ENCODE measurements around the gene GPC5. TPM values are rescaled to one million over a fixed set of nuclear protein-coding genes. Genes with fewer than 3 reads are reported as not detected.
A peak's percentile ranks its signal among the peaks of the same experiment; 100 is the strongest.

The GPC5 gene
- total and polyA plus RNA-seq, 9 of the 15 experiments (the other 6 are each of a cell fraction or from before 2014, with no cell fraction given), result 0.18 to 0.27 TPM; not detected in 7

- in situ Hi-C loops (cut with MboI), result no loop called here
- no TSS peak for BruUV-seq (replicated peaks)
- WGBS (ENCODE audit: insufficient coverage, low coverage, missing lambda C conversion rate), result under 1% methylated on average over 4 of the region's 4 CpGs
- intact Hi-C loops (cut with micrococcal nuclease), result no loop called here
- Histone ChIP-seq H3K79me2 (ENCODE audit: control insufficient read depth, insufficient read depth, low read length) (no peaks in the 10 kb centered on the region), H2AFZ (ENCODE audit: low read depth, low read length) (no peak overlapping the region), H4K20me1 (replicated peaks; ENCODE audit: control insufficient read depth, insufficient read depth, low read length) (no peaks in the 10 kb centered on the region), H3K9ac (ENCODE audit: insufficient read depth in 1 of 2, low read depth in 2 of 2, low read length in 2 of 2) (no peak overlapping the region), H3K27ac (ENCODE audit: extremely low read depth, low read depth, low read length) (no peak overlapping the region), H3K4me3 (no peak overlapping the region), H3K36me3 (ENCODE audit: control insufficient read depth, insufficient read depth, low read length) (no peaks in the 10 kb centered on the region), H3K4me1 (replicated peaks in 1 of 2; ENCODE audit: control insufficient read depth in 2 of 2, insufficient read depth in 2 of 2, low read length in 2 of 2) (no peaks in the 10 kb centered on the region), H3K27me3 (ENCODE audit: control insufficient read depth in 2 of 2, insufficient read depth in 2 of 2, low read length in 2 of 2) (no peaks in the 10 kb centered on the region), H3K9me1 (ENCODE audit: control insufficient read depth, insufficient read depth, low read length) (no peaks in the 10 kb centered on the region), H3K4me2 (ENCODE audit: insufficient read depth, low read length) (no peak overlapping the region), H3K9me3 (replicated peaks; ENCODE audit: control insufficient read depth, insufficient read depth, low read depth, low read length) (no peaks in the 10 kb centered on the region; the same call in 1 of the 2 replicates)
- ATAC-seq (no peak), DNase-seq (ENCODE audit: extremely low read depth in 1 of 4, low spot score in 3 of 4) (no peak), FAIRE-seq (no peak)
- ChIA-PET CTCF (ENCODE audit: low intra/inter-chr PET ratio) (interaction anchor here (0.6 kb wide), 1 partner anchor 1286 kb away, joined by 3 read pairs; no protein-coding TSS in a partner anchor), POLR2A (no interaction called here)
- no peak for TF ChIP-seq CREB1 (IDR thresholded peaks at IDR 0.05)
- TF ChIP-seq CREB1 (CRISPR knock-in tag; IDR thresholded peaks at IDR 0.05), result no peak
- 0 out of 2 replicates have a peak, but pooled peaks have one; percentile 35 for TF ChIP-seq TFAM (CRISPR knock-in tag; conservative IDR thresholded peaks at IDR 0.05)
These were observed 166.0 kb downstream of the GPC5 start for GRCh38 chr13:91564396-91564795.

- intact Hi-C loops (cut with micrococcal nuclease), result no loop called here
- Histone ChIP-seq H3K36me3 (ENCODE audit: control insufficient read depth, insufficient read depth, low read length) (no peaks in the 10 kb centered on the region), H3K9me3 (replicated peaks; ENCODE audit: control insufficient read depth, insufficient read depth, low read depth, low read length) (no peaks in the 10 kb centered on the region; the same call in 1 of the 2 replicates), H2AFZ (ENCODE audit: low read depth, low read length) (no peak overlapping the region), H3K9ac (ENCODE audit: insufficient read depth in 1 of 2, low read depth in 2 of 2, low read length in 2 of 2) (no peak overlapping the region), H3K4me2 (ENCODE audit: insufficient read depth, low read length) (no peak overlapping the region), H3K79me2 (ENCODE audit: control insufficient read depth, insufficient read depth, low read length) (no peaks in the 10 kb centered on the region), H4K20me1 (replicated peaks; ENCODE audit: control insufficient read depth, insufficient read depth, low read length) (no peaks in the 10 kb centered on the region), H3K27me3 (ENCODE audit: control insufficient read depth in 2 of 2, insufficient read depth in 2 of 2, low read length in 2 of 2) (no peaks in the 10 kb centered on the region), H3K27ac (ENCODE audit: extremely low read depth, low read depth, low read length) (no peak overlapping the region), H3K9me1 (ENCODE audit: control insufficient read depth, insufficient read depth, low read length) (no peaks in the 10 kb centered on the region), H3K4me3 (no peak overlapping the region), H3K4me1 (replicated peaks in 1 of 2; ENCODE audit: control insufficient read depth in 2 of 2, insufficient read depth in 2 of 2, low read length in 2 of 2) (no peaks in the 10 kb centered on the region)
- no TSS peak for BruUV-seq (replicated peaks)
- TF ChIP-seq TGIF2 (CRISPR knock-in tag; IDR thresholded peaks at IDR 0.05) (0 out of 2 replicates have a peak, but pooled peaks have one; percentile 10), NFYB (IDR thresholded peaks at IDR 0.05; ENCODE audit: extremely low read depth, insufficient read length) (no peak)
- no peak for FAIRE-seq
- no peak for ATAC-seq
- CTCF ChIA-PET (ENCODE audit: low intra/inter-chr PET ratio), result no interaction called here
- in situ Hi-C loops (cut with MboI), result no loop called here
- WGBS (ENCODE audit: insufficient coverage, low coverage, missing lambda C conversion rate), result 7% methylated on average over 5 of the region's 5 CpGs
- no peak for DNase-seq (ENCODE audit: extremely low read depth in 1 of 4, low spot score in 3 of 4)
- POLR2A ChIA-PET, result no interaction called here
These were observed 166.9 kb downstream of the GPC5 start for GRCh38 chr13:91565296-91565695.
